ENCODE measurements around the gene QRICH2.
"Not testable (repeated sequence)": the region's sequence is repeated elsewhere in the genome, so short reads cannot be mapped to it uniquely, and the experiment has no call there.

Gene QRICH2

GRCh38 chr17:76246080-76247066 lies 61.7 kb downstream of the QRICH2 start:
- no peak for DNase-seq

GRCh38 chr17:76244721-76245120 lies 63.4 kb downstream of the QRICH2 start:
- not testable (repeated sequence) for DNase-seq

GRCh38 chr17:76243826-76244679 lies 64.0 kb downstream of the QRICH2 start:
- DNase-seq, result no peak

- DNase-seq, result no peak
Measured at GRCh38 chr17:76241691-76242255, 66.3 kb downstream of the QRICH2 start.

GRCh38 chr17:76241204-76241538 lies 66.9 kb downstream of the QRICH2 start:
- DNase-seq, result no peak

- DNase-seq, result peak in 1 of 2 experiments; percentile 42
Measured at GRCh38 chr17:76240461-76241203, 67.4 kb downstream of the QRICH2 start, which contains the start of gene RNF157. Gene RNF157 (minus strand): TSS chr17:76240493. CDS start chr17:76240240, 253 bp downstream.

GRCh38 chr17:76239538-76240274 lies 68.4 kb downstream of the QRICH2 start:
- DNase-seq, result no peak

GRCh38 chr17:76238847-76239537 lies 69.1 kb downstream of the QRICH2 start:
- DNase-seq, result no peak

GRCh38 chr17:76237859-76238313 lies 70.2 kb downstream of the QRICH2 start:
- no peak for DNase-seq

GRCh38 chr17:76236603-76237002 lies 71.5 kb downstream of the QRICH2 start:
- DNase-seq, result no peak

GRCh38 chr17:76235883-76236282 lies 72.2 kb downstream of the QRICH2 start:
- no peak for DNase-seq

GRCh38 chr17:76234354-76234679 lies 73.8 kb downstream of the QRICH2 start:
- DNase-seq, result no peak

- DNase-seq, result no peak
Measured at GRCh38 chr17:76233588-76234353, 74.3 kb downstream of the QRICH2 start.

- no peak for DNase-seq
Measured at GRCh38 chr17:76232342-76232741, 75.7 kb downstream of the QRICH2 start.

GRCh38 chr17:76226749-76227148 lies 81.3 kb downstream of the QRICH2 start:
- DNase-seq, result not testable (repeated sequence)

- DNase-seq, result not testable (repeated sequence)
Measured at GRCh38 chr17:76225373-76226086, 82.5 kb downstream of the QRICH2 start.
